NOMO-1 treated with dmso at 0.1 percent for 144 hours (cell line): Measurements from ENCODE around the gene CCDC88A.
"Not testable (repeated sequence)": the region's sequence is repeated elsewhere in the genome, so short reads cannot be mapped to it uniquely, and the experiment has no call there.

Experiments used
- DNase-seq: peaks from one replicate; lab custom pipeline; 2025; ENCODE audit not compliant: unreplicated experiment; lab: John Stamatoyannopoulos, UW

CCDC88A gene

DNA sequence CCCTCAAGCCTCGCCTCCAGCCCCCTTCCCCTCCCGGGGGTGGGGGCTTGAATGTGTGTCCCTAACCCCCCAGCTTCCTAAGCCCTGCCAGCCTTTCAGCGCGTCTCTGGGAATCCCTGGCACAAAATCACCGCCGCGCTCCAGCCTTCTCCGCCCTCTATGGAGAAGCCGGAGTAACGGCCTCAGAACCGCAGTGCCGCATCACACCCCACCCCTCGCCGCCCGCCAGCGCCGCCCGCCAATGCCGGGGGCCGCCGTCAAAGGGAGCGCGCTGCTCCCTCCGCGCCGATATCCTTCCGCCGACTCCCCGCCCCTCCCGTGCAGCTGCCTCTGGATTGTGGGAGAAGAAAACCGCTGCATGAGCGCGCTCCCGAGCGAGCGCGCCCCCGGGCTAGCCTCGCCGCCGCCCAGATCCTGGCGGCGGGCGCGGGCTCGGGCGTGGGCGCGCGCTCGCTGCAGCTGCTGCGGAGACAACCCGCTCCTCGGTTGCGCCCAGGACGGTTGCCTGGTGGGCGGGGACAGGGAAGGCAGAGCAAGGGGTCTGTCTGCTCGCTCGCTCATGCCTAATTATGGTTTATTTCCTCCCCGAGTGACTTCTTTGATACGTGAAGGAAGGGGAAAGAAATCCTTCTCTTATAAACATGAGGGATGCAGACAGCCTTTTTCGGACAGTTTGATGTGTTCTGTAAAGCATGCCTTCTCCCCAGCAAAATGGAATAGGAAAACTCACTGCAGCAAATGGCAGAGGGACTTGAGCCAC, at the start of gene CCDC88A:
Gene CCDC88A (minus strand): TSS at position 178 of the 760 bp plus-strand sequence. CDS start 777 bp downstream, outside the sequence.
- peak; percentile 89 for DNase-seq

DNA sequence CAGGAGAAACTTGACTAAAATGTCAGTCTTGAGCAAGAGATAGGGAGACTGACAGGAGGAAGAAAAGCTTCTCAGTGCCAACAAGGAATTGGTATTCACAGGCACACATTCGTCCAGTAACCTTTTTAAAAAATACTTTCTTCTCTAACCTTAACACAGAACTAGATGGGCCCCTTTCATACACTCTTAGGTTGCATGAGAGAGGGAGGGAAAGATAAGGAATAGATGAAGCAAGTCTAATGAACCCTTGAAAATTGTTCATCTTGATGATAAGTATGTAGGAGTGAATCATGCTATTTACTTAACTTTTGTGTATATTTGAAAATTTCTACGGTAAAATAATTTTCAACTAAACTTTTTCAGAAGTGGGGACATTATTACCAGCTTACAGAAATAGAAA, 42.0 kb upstream of the CCDC88A start:
- DNase-seq, result no peak

- DNase-seq, result no peak
Measured at GRCh38 chr2:55460562-55460961, 40.9 kb upstream of the CCDC88A start.

DNA sequence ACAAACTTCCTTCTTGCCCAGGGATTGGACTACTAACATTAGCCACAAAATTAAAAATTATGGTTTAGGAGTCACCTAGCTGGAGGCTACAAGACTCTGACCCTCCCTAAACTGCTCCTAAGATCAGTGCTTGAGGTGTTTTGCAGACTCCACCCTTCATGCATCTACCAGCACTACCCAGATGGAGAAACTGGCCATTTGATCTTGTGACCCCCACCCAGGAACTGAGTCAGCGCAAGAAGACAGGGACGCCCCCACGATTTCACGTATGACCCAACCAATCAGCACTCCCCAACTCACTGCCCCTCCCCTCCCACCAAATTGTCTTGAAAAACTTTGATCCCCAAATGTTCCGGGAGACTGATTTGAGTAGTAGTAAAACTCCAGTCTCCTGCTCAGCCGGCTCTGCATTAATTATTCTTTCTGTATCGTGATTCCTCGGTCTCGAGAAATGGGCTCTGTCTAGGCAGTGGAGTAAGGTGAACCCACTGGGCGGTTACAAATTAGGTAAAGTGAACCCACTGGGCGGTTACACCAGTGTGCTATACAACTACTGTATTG, 40.1 kb upstream of the CCDC88A start:
- no peak for DNase-seq

DNA sequence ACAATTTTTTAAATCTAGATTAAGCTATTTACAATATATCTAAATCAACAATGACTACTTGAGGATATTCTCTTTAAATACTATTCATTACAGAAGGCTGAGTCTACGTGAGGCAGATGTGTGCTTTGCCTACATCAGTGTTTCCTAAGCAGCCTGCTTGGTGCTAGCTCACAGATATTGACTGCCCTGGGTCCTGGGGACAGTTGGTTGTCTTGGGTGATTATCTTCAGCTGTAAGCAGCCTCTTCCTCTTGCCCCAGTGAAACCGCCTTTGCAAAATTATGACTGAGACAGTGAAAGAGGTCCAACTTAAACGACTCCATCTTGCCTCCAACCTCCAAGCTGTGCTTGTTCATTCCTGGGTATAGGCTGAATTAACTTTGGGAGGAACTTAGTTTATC, 39.6 kb upstream of the CCDC88A start:
- no peak for DNase-seq

- DNase-seq, result no peak
Measured at GRCh38 chr2:55454121-55454520, 34.5 kb upstream of the CCDC88A start.

DNA sequence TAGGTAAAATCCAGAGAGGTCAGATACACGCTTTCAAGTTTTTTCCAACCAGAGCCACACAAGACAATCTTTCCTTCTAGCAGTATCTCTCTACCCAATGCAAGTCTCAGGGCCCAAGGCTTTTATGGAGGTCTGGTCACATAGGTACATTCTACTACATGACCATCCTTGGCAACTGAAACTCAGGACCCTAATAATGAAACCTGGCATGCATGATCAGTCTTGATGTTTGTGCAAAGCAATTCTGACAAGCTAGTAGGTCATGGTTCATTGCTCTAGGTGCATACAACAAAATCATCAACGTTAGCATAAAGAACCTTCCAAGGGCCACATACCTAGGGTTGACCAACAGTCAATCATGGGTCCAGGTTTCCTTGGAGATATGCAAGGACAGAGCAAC, 33.2 kb upstream of the CCDC88A start:
- DNase-seq, result no peak

- DNase-seq, result no peak
Measured at GRCh38 chr2:55451699-55452098, 32.0 kb upstream of the CCDC88A start.

- not testable (repeated sequence) for DNase-seq
Measured at GRCh38 chr2:55450014-55450413, 30.4 kb upstream of the CCDC88A start.

DNA sequence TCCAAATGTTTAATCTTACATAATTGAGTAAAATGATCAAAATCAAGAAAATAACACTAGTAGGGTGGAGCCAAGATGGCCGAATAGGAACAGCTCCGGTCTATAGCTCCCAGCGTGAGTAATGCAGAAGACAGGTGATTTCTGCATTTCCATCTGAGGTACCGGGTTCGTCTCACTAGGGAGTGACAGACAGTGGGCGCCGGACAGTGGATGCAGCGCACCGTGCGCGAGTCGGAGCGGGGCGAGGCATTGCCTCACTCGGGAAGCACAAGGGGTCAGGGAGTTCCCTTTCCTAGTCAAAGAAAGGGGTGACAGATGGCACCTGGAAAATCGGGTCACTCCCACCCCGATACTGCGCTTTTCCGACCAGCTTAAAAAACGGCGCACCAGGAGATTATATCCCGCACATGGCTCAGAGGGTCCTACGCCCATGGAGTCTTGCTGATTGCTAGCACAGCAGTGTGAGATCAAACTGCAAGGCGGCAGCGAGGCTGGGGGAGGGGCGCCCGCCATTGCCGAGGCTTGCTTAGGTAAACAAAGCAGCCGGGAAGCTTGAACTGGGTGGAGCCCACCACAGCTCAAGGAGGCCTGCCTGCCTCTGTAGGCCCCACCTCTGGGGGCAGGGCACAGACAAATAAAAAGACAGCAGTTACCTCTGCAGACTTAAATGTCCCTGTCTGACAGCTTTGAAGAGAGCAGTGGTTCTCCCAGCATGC, 22.5 kb upstream of the CCDC88A start:
- not testable (repeated sequence) for DNase-seq

DNA sequence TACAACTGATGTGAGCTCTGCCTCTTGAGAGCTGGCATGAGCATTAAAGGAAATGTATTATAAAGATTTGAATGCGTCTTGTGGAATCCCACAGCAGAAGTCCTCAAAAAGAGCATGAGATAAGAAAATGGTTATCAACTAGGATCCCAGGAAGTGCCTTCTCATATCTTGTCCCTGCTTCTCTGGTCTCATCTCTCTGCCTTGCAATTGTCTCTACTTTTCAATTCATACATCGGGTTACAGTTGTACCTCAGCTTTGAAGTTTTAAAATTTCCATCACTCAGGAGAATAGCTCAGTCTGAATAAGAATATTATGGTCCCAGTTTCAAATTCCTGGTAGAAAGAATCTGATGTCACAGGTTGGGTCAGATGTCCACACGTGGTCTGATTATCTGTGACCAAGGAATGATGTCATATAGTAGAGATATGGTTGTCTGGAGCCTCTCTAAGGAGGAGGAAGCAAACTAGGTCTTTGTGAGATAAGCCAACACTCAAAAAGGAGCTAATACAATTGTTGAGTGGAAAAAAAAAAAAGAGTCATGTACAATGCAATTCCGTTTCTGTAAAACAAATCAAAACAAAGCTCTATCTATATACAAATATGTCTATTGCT, 21.7 kb upstream of the CCDC88A start:
- DNase-seq, result no peak

- DNase-seq, result no peak
Measured at GRCh38 chr2:55439101-55439397, 19.4 kb upstream of the CCDC88A start.

DNA sequence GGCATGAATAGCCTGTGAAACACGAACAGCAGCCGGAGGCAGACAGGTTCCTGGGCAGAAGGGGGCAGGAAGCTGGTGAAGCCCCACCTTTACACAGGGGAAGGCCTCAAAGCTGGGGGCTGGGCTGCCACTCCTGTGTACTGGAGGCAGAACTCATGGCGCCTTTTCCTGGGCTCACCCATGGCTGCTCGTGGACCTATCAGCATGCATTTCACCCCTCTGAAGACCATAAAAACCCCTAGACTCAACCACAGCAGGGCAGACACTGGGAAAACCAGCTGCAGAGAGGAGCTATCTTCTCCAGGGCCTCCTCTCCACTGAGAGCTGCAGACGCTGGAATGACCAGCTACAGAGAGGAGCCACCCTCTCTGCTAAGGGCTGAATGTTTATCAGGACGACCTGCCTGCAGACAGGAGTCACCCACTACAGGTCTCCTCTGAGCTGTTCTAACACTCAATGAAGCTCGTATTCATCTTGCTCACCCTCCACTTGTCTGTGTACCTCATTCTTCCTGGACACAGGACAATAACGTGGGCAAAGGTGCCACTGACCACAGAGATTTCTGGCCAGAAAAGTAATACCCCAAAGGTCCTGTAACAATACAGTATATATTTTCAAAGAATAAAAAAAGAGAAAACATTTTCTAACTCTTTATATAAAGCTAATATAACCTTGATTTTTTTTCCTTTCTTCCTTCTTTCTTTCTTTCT, 18.9 kb upstream of the CCDC88A start:
- DNase-seq, result no peak

DNA sequence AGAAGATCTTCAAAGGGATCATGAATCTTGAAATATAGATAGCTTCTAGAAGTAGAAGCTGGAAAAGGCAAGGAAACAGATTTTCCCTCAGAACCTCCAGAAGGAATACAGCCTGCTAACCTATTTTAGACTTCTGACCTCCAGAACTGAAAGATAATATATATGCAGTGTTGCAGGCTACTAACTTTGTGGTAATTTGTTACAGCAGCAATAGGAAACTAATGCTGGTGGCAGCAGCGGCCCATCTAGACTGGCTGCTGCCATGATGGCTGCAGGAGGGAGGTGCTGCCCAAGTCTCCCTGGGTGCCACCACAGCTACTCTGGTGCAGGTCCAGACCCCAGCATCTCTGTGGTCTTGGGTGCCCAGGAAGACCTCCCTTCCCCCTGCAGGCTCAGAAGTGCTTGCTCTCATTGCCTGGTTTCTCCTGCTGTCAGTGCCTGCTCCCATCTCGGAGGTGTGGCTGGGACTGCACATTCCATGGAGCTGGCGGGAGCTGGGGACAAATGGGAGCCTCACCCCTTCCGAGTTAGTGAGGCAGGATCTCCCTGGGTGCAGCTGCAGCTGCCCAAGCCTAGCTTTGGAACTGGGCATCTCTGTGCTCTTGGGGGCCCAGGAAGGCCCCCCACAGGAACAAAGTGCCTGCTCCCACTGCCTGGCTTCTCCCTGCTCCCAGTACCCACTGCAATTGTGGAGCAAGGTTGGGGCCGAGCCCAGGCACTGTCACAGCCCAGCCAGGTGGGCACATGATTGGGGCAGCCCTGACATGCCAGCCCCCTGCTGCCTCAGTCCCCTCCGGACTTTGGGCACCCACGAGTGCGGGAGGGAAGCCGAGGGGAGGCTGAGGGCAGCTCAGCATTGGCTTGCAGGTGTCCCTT, 18.1 kb upstream of the CCDC88A start:
- no peak for DNase-seq

GRCh38 chr2:55431982-55432627, 12.4 kb upstream of the CCDC88A start:
- no peak for DNase-seq

- no peak for DNase-seq
Measured at GRCh38 chr2:55430211-55430975, 10.7 kb upstream of the CCDC88A start.

GRCh38 chr2:55428258-55428657, 8.6 kb upstream of the CCDC88A start:
- no peak for DNase-seq

GRCh38 chr2:55425431-55425831, 5.8 kb upstream of the CCDC88A start:
- DNase-seq, result peak; percentile 54
